ENCODE data around the gene SLC8A1.
A peak's percentile ranks its signal among the peaks of the same experiment; 100 is the strongest.

The SLC8A1 gene

GRCh38 chr2:40341198-40341597 lies 110.7 kb downstream of the SLC8A1 start:
- Histone ChIP-seq H3K27ac (replicated peaks) (no peak overlapping the region), H3K27me3 (ENCODE audit: insufficient read depth, poor library complexity, severe bottlenecking) (no peaks in the 10 kb centered on the region), H3K4me3 (replicated peaks; ENCODE audit: insufficient read depth, low read length) (no peak overlapping the region)
- no peak for DNase-seq (ENCODE audit: low read depth in 1 of 2, low spot score in 1 of 2)
- TF ChIP-seq POLR2AphosphoS5 (IDR thresholded peaks at IDR 0.05; ENCODE audit: low read depth) (no peak), REST (IDR thresholded peaks at IDR 0.05; ENCODE audit: insufficient replicate concordance, low read depth) (no peak), SPI1 (IDR thresholded peaks at IDR 0.05; ENCODE audit: borderline replicate concordance, low read depth) (no peak), GABPA (IDR thresholded peaks at IDR 0.05; ENCODE audit: low read depth) (no peak)
- TF ChIP-seq, protein P1, sequence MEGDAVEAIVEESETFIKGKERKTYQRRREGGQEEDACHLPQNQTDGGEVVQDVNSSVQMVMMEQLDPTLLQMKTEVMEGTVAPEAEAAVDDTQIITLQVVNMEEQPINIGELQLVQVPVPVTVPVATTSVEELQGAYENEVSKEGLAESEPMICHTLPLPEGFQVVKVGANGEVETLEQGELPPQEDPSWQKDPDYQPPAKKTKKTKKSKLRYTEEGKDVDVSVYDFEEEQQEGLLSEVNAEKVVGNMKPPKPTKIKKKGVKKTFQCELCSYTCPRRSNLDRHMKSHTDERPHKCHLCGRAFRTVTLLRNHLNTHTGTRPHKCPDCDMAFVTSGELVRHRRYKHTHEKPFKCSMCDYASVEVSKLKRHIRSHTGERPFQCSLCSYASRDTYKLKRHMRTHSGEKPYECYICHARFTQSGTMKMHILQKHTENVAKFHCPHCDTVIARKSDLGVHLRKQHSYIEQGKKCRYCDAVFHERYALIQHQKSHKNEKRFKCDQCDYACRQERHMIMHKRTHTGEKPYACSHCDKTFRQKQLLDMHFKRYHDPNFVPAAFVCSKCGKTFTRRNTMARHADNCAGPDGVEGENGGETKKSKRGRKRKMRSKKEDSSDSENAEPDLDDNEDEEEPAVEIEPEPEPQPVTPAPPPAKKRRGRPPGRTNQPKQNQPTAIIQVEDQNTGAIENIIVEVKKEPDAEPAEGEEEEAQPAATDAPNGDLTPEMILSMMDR (IDR thresholded peaks at IDR 0.05; ENCODE audit: insufficient read depth, low read length), result no peak

DNA sequence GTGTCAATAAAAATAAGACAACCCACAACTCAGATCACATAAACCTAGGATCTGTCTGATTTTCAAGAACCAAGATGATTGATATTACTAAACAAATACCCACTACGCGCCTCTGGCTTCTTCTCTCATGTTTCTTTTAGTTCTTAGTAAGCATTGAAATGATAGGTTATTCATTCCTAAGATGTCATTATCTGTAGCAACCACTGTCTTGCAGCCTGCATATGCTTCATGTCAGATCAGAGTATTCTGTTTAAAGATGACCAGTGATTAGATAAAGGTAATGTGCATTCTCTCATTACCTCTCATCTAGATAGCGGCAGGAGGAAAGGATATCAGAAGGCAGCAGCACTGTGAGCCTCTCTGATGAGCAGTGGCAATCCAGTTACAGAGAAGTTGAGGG lies 112.9 kb downstream of the SLC8A1 start:
- no peak for DNase-seq (ENCODE audit: low read depth in 1 of 2, low spot score in 1 of 2)
- H3K27me3 ChIP-seq (ENCODE audit: insufficient read depth, poor library complexity, severe bottlenecking), result no peaks in the 10 kb centered on the region
- no peak overlapping the region for H3K4me3 ChIP-seq (replicated peaks; ENCODE audit: insufficient read depth, low read length)
- TF ChIP-seq, protein P1 (IDR thresholded peaks at IDR 0.05; ENCODE audit: insufficient read depth, low read length), result no peak
- no peak for TF ChIP-seq GABPA (IDR thresholded peaks at IDR 0.05; ENCODE audit: low read depth)
- TF ChIP-seq REST (IDR thresholded peaks at IDR 0.05; ENCODE audit: insufficient replicate concordance, low read depth), result no peak
- no peak for TF ChIP-seq POLR2AphosphoS5 (IDR thresholded peaks at IDR 0.05; ENCODE audit: low read depth)
- TF ChIP-seq SPI1 (IDR thresholded peaks at IDR 0.05; ENCODE audit: borderline replicate concordance, low read depth), result no peak
- no peak overlapping the region for H3K27ac ChIP-seq (replicated peaks)

DNA sequence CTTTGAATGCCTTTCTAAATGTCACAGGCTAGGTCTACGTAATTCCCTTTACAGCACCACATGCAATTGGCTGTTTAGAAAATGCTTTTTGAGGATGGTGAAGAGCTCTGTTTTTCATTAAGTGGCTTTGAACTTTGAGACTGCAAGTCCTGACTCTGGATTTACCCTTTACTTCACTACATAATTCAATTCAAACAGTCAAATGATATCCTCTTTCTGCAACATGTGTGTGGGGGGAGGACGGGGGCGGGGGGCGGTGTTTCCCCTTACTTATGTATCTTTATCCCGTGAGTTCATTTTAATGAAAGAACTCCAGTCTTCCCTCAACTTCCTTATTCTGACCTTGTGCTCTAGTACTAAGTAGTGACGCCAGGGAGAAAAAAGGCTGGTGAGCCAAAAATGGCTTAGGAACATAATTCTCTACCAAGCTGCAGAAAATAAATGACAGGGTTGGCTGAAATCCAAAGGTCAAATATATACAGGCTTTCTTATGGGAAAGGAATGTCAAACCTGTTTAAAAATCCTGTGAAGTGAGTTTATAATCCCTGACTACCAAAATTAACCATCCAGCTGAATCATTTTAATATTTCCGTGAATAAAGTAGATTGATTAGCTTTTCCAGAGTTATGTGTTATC lies 119.6 kb downstream of the SLC8A1 start:
- no peak for TF ChIP-seq REST (IDR thresholded peaks at IDR 0.05; ENCODE audit: insufficient replicate concordance, low read depth)
- TF ChIP-seq POLR2AphosphoS5 (IDR thresholded peaks at IDR 0.05; ENCODE audit: low read depth), result no peak
- no peak for TF ChIP-seq GABPA (IDR thresholded peaks at IDR 0.05; ENCODE audit: low read depth)
- TF ChIP-seq, protein P1 (IDR thresholded peaks at IDR 0.05; ENCODE audit: insufficient read depth, low read length), result no peak
- TF ChIP-seq SPI1 (IDR thresholded peaks at IDR 0.05; ENCODE audit: borderline replicate concordance, low read depth), result no peak
- DNase-seq (ENCODE audit: low read depth in 1 of 2, low spot score in 1 of 2), result peak; percentile 18 to 20
- Histone ChIP-seq H3K4me3 (replicated peaks; ENCODE audit: insufficient read depth, low read length) (no peak overlapping the region), H3K27ac (replicated peaks) (no peak overlapping the region), H3K27me3 (ENCODE audit: insufficient read depth, poor library complexity, severe bottlenecking) (no peaks in the 10 kb centered on the region)

Measured in HL-60 (cell line).